DMS53 treated with DMSO at 0.1 percent for 48 hours (cell line): ENCODE results near the gene DDX3X.
"Not testable (repeated sequence)": the region's sequence is repeated elsewhere in the genome, so short reads cannot be mapped to it uniquely, and the experiment has no call there.

Experiments
- DNase-seq: peaks from one replicate; lab custom pipeline; 2025; ENCODE audit not compliant: unreplicated experiment; lab: John Stamatoyannopoulos, UW

The DDX3X gene

DNA sequence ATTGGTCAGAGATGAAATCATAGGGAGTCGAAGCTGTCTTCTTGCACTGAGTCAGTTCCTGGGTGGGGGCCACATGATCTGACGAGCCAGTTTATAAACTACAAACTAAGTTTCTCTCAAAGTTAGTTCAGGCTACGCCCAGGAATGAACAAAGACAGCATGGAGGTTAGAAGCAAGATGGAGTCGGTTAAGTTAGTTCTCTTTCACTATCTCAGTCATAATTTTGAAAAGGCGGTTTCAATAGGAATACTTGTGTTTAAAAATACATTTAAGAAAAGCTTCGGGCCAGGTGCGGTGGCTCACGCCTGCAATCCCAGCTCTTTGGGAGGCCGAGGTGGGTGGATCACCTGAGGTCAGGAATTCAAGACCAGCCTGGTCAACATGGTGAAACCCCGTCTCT lies 77.3 kb downstream of the DDX3X start:
- not testable (repeated sequence) for DNase-seq

DNA sequence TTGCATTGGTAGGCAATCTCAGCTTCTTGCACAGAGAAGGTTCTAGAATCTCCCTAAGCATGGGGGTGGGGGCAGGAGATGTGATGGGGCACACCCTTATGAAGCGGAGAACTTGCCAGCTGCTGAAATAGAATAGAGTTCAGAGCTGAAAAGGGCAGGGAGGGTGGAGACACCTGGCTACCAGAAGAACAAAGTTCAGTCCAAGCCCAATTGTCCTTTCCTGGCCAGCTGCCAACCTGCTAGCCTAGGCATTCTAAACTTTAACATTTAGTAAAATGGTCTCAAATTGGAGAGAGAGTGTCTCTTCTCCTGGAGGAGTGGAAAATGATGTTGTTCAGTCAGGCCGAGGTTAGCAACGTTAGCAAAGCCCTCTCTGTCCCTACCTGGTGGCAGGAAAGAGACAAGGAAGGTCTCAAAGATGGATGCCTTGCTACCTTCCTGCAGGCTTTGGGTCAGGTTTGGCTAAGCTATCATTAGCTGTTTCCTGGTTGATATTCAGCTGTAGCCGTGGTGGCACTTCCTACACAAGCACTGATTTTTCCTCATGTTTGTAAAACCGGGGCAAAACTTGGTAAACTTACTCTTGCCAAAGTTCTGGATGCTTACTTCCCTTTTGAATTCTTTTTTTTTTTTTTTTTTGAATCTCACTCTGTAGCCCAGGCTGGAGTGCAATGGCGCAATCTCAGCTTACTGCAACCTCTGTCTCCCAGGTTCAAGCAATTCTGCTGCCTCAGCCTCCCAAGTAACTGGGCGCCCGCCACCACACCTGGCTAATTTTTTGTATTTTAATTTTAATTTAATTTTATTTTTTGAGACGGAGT lies 78.5 kb downstream of the DDX3X start:
- peak; percentile 24 for DNase-seq
